ENCODE results near the gene MORC2. TPM values are rescaled to one million over a fixed set of nuclear protein-coding genes. Genes with fewer than 3 reads are reported as not detected.

MORC2 gene
- total RNA-seq, 4 donors from 2014 or later = 13.9 to 18.6 (median 16.0) TPM

GRCh38 chr22:30992565-30992964, 24.0 kb upstream of the MORC2 start:
- ATAC-seq (ENCODE audit: low FRiP score) (no peak), DNase-seq (ENCODE audit: low spot score) (no peak)
- no peak for TF ChIP-seq CTCF (IDR thresholded peaks at IDR 0.05)

DNA sequence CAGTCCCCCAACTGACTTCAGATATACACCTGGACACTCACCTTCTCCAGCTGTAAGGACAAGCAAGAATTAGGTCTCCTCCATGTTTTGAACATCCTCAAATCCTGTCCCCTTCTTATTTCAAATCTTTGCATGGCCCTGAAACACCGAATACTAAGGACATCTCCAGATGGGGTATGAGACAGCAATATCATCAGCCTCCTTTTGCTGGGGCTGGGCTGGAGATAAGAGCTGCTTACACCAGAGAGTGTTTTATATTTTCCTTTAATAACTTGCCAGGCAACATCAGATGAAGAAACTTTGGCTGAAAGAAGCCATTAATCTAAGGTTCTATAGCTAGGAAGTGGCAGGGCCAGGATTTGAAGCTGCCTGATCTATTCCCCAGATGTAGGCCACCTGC, 22.1 kb upstream of the MORC2 start:
- ATAC-seq (ENCODE audit: low FRiP score) (no peak), DNase-seq (ENCODE audit: low spot score) (no peak)
- no peak for TF ChIP-seq CTCF (IDR thresholded peaks at IDR 0.05)

DNA sequence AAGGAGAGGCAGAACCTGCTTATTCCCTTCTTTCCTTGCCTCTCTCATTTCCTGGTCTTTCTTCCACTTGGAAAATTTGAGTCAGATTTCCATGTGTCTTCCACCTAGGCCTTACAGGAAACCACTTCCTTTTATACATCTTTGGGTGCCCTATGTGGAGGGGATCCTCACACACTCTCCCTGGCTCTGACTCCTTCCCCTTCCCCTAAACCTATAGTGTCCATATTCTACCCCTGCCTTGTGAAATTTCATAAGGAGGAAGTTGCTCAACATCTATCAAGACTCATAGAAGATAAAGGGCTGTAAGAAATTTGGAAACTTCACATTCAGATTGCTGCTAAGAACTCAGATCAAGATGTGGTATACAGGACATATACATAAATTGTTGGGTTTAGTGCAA, 20.9 kb upstream of the MORC2 start:
- TF ChIP-seq CTCF (IDR thresholded peaks at IDR 0.05) = no peak
- DNase-seq (ENCODE audit: low spot score) (no peak), ATAC-seq (ENCODE audit: low FRiP score) (no peak)

- TF ChIP-seq CTCF (IDR thresholded peaks at IDR 0.05) = no peak
- ATAC-seq (ENCODE audit: low FRiP score) (no peak), DNase-seq (ENCODE audit: low spot score) (no peak)
Measured at GRCh38 chr22:30985561-30986208, 17.1 kb upstream of the MORC2 start.

DNA sequence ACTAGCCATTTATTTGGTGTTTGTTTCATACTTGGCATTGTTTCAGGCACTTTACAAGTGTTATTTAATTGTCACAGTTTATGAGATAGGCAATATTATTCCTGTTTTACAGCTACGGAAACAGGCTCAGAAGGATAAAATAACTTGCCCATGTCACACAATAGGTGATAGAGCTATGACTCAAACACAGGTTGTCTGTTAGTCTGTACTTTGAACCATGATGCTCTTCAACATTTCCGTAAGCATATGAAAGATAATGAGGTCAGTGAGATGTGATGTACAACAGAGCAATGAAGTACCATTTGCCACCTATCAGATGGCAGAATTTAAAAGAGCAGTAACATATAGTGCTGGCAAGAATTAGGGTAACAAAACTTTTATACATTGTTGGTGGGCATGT, 15.7 kb upstream of the MORC2 start:
- ATAC-seq (ENCODE audit: low FRiP score) = no peak
- no peak for TF ChIP-seq CTCF (IDR thresholded peaks at IDR 0.05)
- no peak for DNase-seq (ENCODE audit: low spot score)

DNA sequence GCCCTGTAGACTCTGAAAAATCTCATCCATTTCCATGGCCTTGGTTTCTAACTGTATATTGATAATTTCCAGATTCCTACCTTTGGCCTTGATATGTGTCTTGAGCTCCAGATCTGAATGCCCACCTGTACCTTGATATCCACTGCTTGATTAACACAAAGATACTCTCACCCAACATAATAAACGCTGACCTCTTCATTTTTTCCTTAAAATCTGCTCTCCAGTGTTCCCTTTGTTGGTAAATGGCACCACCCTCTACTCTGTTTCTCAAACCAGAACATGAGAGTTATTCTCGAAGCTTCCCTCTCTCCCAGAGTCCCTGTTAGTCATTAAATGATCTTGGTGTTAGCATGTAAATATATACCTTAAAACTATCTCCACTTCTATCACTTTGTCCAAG, 13.9 kb upstream of the MORC2 start:
- DNase-seq (ENCODE audit: low spot score) (no peak), ATAC-seq (ENCODE audit: low FRiP score) (no peak)
- no peak for TF ChIP-seq CTCF (IDR thresholded peaks at IDR 0.05)

- TF ChIP-seq CTCF (IDR thresholded peaks at IDR 0.05) = no peak
- ATAC-seq (ENCODE audit: low FRiP score) (no peak), DNase-seq (ENCODE audit: low spot score) (no peak)
Measured at GRCh38 chr22:30979932-30980331, 11.4 kb upstream of the MORC2 start.

All from omental fat pad (tissue), 4 donors.